Cardiac fibroblast (primary cell): ENCODE data around the gene IFT27.
A peak's percentile ranks its signal among the peaks of the same experiment; 100 is the strongest.

ENCODE experiments used
- DNase-seq, 2 donors: peaks; one replicate each; pipeline versions ENCODE4 v3.0.0 to v3.0.0-alpha.2; 2010; ENCODE audit warnings: low read depth in 2 of 2
- H3K4me3 ChIP-seq, 2 donors: replicated peaks in 1 of 2; 1 replicate in 1 of 2; 2 replicates in 1 of 2; pipeline ENCODE4 v1.5.1; 2011; ENCODE audit warnings: low read depth in 2 of 2, low read length in 2 of 2, mild to moderate bottlenecking in 2 of 2, moderate library complexity in 1 of 2
- CTCF ChIP-seq: IDR thresholded peaks from one replicate; pipeline ENCODE4 v1.5.1; 2011; ENCODE audit warnings: low read depth, mild to moderate bottlenecking, low read length, inconsistent platforms

The IFT27 gene

DNA sequence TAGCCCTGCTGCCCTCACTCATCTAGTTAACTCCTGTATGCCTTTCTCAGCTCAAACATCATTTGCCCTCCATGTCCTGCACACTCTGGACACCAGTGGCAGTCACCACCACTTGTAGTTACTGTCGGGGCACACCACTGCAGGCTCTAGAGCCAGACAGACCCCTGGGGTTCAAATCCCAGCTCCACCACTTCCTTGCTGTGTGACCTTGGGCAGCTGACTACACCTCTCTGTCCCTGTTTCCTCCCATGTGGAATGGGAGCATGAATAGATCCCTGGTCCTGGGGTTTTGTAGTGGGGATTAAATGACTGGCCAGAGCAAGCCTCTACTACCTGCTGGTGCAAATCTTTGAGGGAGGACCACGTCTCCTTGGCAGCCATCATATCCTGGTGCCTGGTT is 7.8 kb upstream of the IFT27 start:
- no peak for DNase-seq
- no peak for TF ChIP-seq CTCF
- no peak overlapping the region for H3K4me3 ChIP-seq

- TF ChIP-seq CTCF = peak; percentile 94
- no peak overlapping the region for H3K4me3 ChIP-seq
- peak; percentile 84 to 93 for DNase-seq
Measured at GRCh38 chr22:36781656-36782627, 6.0 kb upstream of the IFT27 start.

DNA sequence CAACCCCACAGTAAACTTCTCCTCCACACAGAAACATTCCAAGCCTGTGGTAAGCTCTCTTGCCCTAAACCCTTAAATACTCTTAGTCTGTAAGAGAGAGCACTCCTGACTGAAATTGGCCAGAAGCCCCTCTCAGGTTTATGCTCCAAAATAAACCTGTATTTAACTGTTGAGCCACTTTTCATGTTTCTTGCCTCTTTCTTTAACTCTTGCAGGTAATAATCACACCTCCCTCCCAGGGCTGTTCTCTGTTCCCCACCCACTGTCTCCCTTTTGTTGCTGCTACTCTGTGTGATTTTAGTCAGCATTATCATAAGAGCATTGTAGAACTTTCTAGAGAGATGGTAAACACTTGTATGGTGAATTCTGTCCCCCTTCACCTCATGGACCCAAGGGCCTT is 2.1 kb upstream of the IFT27 start:
- TF ChIP-seq CTCF = no peak
- no peak overlapping the region for H3K4me3 ChIP-seq
- no peak for DNase-seq

GRCh38 chr22:36776722-36777121 is 803 bp upstream of the IFT27 start:
- no peak for TF ChIP-seq CTCF
- peak overlapping the region in 1 of 2 donors; percentile 19 for H3K4me3 ChIP-seq

GRCh38 chr22:36775586-36775963 is 344 bp downstream of the IFT27 start:
- peak in 1 of 2 donors; percentile 26 for DNase-seq
- TF ChIP-seq CTCF = no peak
- H3K4me3 ChIP-seq = peak overlapping the region; percentile 87 to 88

More at GRCh38 chr22:36776722-36777121, 803 bp upstream of the IFT27 start:
- no peak for DNase-seq

DNA sequence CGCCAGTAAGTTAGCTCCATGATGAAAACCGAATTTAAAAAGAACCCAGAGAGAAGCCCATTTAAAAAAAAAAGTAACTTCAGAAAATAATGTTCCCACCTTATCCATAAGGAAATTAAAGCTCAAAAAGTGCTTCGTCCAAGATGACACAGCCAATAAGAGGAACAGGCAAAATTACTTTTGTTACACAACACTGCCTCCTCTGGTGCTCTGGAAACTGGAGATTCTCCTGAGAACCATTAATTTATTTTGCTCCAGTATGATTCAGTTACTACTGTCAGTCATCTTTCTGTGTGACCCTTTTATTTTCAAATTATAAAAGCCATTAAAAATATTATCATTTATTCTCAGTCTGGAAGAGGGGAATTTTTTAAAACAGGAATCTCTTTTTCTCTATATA is 2.0 kb downstream of the IFT27 start:
- peak; percentile 59 to 68 for DNase-seq
- no peak overlapping the region for H3K4me3 ChIP-seq
- TF ChIP-seq CTCF = peak; percentile 36
